Mucosa of descending colon (tissue), 3 donors: ENCODE measurements around the gene NSG2. TPM values are rescaled to one million over a fixed set of nuclear protein-coding genes. Genes with fewer than 3 reads are reported as not detected.

Source experiments
- ATAC-seq: fragments of 200-7000 bp; cut with Tn5 transposase; one replicate; pipeline ENCODE4 v1.9.1; 2020; ENCODE audit warnings: mild to moderate bottlenecking, moderate library complexity
- DNase-seq, 3 donors: peaks; one replicate each; pipeline ENCODE4 v3.0.0-alpha.2; 2020
- H3K36me3 ChIP-seq: fragments of 200-600 bp; one replicate; pipeline ENCODE4 v1.8.0; 2021; ENCODE audit warnings: low read depth, mild to moderate bottlenecking
- H3K4me1 ChIP-seq: fragments of 200-600 bp; one replicate; pipeline ENCODE4 v1.8.0; 2021; ENCODE audit warnings: low read depth, mild to moderate bottlenecking
- H3K4me3 ChIP-seq: fragments of 200-600 bp; one replicate; pipeline ENCODE4 v1.8.0; 2021; ENCODE audit warnings: mild to moderate bottlenecking
- H3K9me3 ChIP-seq: fragments of 200-600 bp; one replicate; pipeline ENCODE4 v1.8.0; 2021; ENCODE audit warnings: mild to moderate bottlenecking
- CTCF ChIP-seq: fragments of 200-600 bp; IDR thresholded peaks from one replicate; pipeline ENCODE4 v1.8.0; 2022; ENCODE audit warnings: antibody characterized with exemption, mild to moderate bottlenecking
- intact Hi-C, 2 donors: fragments of 100-400 bp; cut with DNase I in 1 of 2; cut with micrococcal nuclease in 1 of 2; formaldehyde crosslinking; loops; one replicate each; pipeline versions ENCODE4 v1.11.0 to v1.11.1; 2022; cut with DNase I, micrococcal nuclease
- long read RNA-seq, 2 donors: library from polyadenylated mRNA; unstranded; transcript quantifications; one replicate each; pipeline ENCODE4 v2.0.0, GENCODE V29; 2019 to 2021
- total RNA-seq, 3 donors: library from RNA; stranded (reverse); fragmentation: NEBNext Ultra II Directional in 2 of 3; extraction: Animal tissue kit (Norgen Biotek cat#: 25700) in 2 of 3; gene quantifications; one replicate each; pipeline versions ENCODE4 v1.2.1 to v1.2.4, GENCODE V29; 2021 to 2023
- donor health status: DM: no; HTN: no; CAD: no; lungs with moderate emphysema.
- donor health status: DM: no; HTN: no; CAD: no.
- donor health status: DM: no; HTN: yes; CAD: no.

NSG2 gene
- total RNA-seq, result 1 to 10 TPM; 1.2 to 8.7 (median 1.3) TPM
- long read RNA-seq, donor 1, partial matches to known transcripts, result 0 of 4 reads
- long read RNA-seq, donor 1, other reads (novel, unspliced or antisense), result 2 of 4 reads
- long read RNA-seq, donor 2, partial matches to known transcripts, result 0 of 2 reads
- long read RNA-seq, donor 2, other reads (novel, unspliced or antisense), result 2 of 2 reads

GRCh38 chr5:174045470-174046025 lies at the start of gene NSG2:
Gene NSG2, plus strand, starts transcription at chr5:174045706. Its CDS starts 1,050 bp downstream, at chr5:174046756.
- intact Hi-C loops, result no loop called here
- DNase-seq, result peak; percentile 66 to 73 (median 72)
- ATAC-seq, result peak; percentile 94
- TF ChIP-seq CTCF, result no peak
- no peaks in the 10 kb centered on the region for H3K4me1 ChIP-seq
- no peaks in the 10 kb centered on the region for H3K36me3 ChIP-seq
- no peaks in the 10 kb centered on the region for H3K9me3 ChIP-seq
- H3K4me3 ChIP-seq, result no peak within 1 kb of the TSS

GRCh38 chr5:173997331-173997730 lies 48.2 kb upstream of the NSG2 start:
- no peak for TF ChIP-seq CTCF
- DNase-seq (no peak), ATAC-seq (no peak)
- Histone ChIP-seq H3K4me3 (no peak overlapping the region), H3K4me1 (no peaks in the 10 kb centered on the region), H3K36me3 (no peaks in the 10 kb centered on the region), H3K9me3 (no peaks in the 10 kb centered on the region)
- intact Hi-C loops, result no loop called here

GRCh38 chr5:173998531-173998930 lies 47.0 kb upstream of the NSG2 start:
- no peaks in the 10 kb centered on the region for H3K4me1 ChIP-seq
- ATAC-seq (no peak), DNase-seq (no peak)
- TF ChIP-seq CTCF, result no peak
- no peaks in the 10 kb centered on the region for H3K36me3 ChIP-seq
- H3K9me3 ChIP-seq, result no peaks in the 10 kb centered on the region
- H3K4me3 ChIP-seq, result no peak overlapping the region
- intact Hi-C loops, result no loop called here

- TF ChIP-seq CTCF, result no peak
- no peak for DNase-seq
- H3K4me1 ChIP-seq, result no peaks in the 10 kb centered on the region
- no peaks in the 10 kb centered on the region for H3K36me3 ChIP-seq
- no peaks in the 10 kb centered on the region for H3K9me3 ChIP-seq
- no peak for ATAC-seq
- intact Hi-C loops, result no loop called here
- no peak overlapping the region for H3K4me3 ChIP-seq
These were observed 45.4 kb upstream of the NSG2 start for GRCh38 chr5:174000076-174000475.

GRCh38 chr5:174003795-174004194 lies 41.7 kb upstream of the NSG2 start:
- Histone ChIP-seq H3K4me3 (no peak overlapping the region), H3K9me3 (no peaks in the 10 kb centered on the region), H3K36me3 (no peaks in the 10 kb centered on the region), H3K4me1 (no peaks in the 10 kb centered on the region)
- ATAC-seq (no peak), DNase-seq (no peak)
- TF ChIP-seq CTCF, result no peak
- intact Hi-C loops, result no loop called here
